ENCODE measurements around the gene IQSEC2. TPM values are rescaled to one million over a fixed set of nuclear protein-coding genes. Genes with fewer than 3 reads are reported as not detected.

Gene IQSEC2
- total RNA-seq, 1 donor from 2014 or later = 9.8 TPM

DNA sequence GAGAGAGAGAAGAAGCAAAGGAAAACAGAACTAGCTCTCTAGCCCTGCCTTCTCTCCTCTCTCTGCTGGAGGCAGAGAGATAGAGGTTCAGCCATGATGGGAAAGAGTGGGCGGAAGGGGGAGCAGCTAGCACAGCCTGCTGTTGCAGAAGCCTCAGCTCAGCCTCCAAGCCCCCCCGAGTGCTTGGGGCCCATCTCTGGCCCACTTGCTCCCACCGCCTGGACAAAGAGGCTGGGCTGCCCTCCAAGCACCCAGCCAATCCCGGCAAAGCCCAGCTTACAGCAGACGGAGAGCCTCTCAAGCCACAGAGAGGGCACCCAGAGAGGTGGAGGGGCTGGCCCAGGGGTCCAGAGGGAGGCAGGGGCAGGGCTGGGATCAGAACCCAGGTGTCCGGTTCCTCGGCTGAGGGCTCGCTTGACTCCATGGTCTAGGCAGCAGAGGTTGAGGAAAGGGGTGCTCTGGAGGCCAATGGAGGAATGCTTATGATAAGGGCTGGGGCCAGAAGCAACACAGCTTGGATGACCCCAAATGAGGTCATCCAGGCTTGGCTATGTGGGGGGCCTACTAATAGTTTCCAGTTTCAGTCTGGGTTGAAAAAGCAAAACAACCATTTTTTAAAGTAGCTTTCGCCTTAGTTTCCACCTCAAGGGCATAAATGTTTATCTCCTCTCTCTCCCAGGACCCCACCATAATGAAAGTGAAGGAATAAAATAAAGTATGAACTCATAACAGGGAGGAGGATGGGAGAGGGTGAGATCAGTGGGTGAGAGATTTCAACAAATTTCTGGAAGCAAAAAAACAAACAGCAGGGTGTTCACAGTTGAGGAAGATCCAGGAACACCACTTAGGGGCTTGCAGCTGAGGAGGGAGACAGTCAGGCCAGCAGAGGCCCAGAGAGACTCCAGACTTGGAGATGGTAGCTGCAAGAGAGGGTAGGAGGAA lies 24.9 kb upstream of the IQSEC2 start:
- FAIRE-seq (no peak), DNase-seq (ENCODE audit: low spot score in 2 of 2) (no peak)

GRCh38 chrX:53305219-53305995 lies 24.0 kb upstream of the IQSEC2 start:
- FAIRE-seq = no peak
- DNase-seq (ENCODE audit: low spot score in 2 of 2) = no peak

DNA sequence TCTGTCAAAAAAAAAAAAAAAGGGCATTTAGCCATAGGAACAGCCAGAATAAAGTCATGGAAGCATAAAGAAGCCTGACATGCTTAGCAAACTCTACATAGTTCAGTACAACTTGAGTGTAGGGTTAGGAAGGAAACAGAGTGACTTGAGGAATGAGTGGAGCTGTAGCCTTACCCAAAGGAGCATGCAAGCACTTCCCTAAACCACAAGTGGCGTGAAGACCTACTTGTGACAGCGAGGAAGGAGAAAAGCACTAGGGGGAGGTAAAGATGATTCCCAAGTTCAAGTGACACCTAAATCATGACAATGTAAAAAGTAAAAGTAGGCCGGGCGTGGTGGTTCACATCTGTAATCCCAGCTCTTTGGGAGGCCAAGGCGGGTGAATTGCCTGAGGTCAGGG lies 21.8 kb upstream of the IQSEC2 start:
- DNase-seq (ENCODE audit: low spot score in 2 of 2) = no peak

DNA sequence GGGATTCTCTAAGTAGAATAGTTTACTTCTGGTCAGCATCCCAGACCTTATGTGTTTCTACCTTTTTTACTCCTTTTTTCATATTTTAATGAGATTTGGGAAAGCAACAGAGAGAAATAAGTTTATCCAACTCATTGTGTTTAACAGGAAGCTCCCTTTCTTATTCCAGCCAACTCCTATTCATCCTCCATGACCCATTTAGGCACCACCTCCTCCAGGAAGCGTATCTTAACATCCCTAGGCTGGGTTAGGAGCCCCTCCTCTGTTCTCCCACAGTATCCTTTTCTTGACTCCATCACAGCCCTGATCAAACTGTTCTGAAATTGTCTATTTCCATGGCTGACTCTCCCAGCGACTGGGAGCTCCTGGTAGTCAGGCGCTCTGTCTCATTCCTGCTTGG lies 18.8 kb upstream of the IQSEC2 start:
- no peak for DNase-seq (ENCODE audit: low spot score in 2 of 2)
- no peak for FAIRE-seq

More for the DNA sequence above, 21.8 kb upstream of the IQSEC2 start:
- no peak for FAIRE-seq

DNA sequence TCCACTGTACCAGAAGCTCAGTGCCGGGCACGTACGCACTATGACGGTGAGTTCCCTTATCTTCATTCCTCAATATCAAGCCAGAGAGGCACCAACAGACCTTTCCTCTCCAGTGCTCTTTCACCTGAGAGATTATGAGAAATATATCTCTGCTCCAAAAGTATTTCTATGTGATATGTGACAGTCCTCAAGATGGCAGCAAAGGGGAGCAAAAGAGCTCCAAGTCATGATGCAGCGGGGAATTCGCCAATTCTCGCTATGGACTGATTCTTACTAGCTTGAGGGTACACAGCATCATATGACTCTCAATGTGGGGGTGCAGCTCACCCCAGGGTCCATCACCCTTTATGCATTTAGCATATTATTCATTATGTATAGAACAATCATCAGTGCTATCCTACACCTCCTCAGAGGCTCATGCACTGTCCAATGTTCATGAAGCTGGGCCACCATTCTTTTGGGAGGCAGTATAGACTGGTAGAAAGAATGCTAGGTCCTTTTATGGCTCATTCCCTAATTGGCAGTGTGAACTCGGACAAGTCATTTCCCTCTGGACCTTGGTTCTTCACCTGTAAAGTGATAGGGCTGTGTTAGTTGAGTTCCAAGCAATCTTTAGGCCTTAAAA lies 12.8 kb upstream of the IQSEC2 start:
- FAIRE-seq (no peak), DNase-seq (ENCODE audit: low spot score in 2 of 2) (no peak)

DNA sequence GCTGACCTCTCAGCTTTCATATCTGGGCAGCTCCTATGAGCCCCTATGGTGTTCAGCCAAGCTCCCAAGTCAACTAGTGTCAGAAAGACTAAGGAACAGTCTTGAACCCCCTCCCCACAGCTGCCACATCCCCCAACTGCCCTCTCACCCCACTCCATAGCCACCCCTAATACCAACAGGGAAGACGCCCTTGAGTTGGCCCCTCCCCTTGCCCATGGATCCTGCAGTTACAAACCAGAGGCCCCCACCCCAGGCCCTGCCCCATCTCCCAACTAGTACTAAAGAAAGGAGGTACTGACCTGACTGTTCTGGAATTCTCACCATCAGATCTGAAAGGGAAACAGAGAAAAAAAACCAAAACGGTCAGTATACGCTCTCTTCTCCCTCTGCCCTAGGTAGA lies 10.2 kb upstream of the IQSEC2 start:
- no peak for FAIRE-seq

DNA sequence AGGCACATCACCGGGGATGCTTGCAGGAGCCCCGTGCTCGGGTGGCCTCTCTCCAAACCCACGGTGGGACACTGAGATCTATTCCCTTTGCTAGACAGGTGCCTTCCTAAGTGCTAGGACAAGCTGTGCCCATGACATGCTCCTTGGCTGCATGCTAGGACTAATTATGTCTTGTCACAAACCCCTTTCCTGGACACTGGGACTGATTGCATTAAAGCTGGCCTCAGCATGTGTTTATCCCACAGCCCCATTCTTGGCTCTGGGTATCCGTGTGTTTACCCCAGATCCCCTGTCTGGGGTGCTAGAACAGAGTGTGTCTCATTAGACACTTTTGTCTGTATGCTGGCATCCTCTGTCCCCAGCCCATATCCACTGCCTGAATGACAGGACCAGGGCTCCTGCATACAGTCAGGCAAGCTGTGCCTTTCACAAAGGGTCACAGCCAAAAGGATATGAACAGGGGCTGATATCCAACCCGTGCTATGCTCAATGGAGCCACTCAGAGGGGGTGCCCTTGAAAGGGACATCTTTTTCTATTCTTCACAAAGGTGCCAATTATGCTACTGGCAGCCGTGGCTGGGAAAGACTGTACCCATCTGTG lies 9.2 kb upstream of the IQSEC2 start:
- FAIRE-seq = no peak

More for the DNA sequence above, 10.2 kb upstream of the IQSEC2 start:
- no peak for DNase-seq (ENCODE audit: low spot score in 2 of 2)

DNA sequence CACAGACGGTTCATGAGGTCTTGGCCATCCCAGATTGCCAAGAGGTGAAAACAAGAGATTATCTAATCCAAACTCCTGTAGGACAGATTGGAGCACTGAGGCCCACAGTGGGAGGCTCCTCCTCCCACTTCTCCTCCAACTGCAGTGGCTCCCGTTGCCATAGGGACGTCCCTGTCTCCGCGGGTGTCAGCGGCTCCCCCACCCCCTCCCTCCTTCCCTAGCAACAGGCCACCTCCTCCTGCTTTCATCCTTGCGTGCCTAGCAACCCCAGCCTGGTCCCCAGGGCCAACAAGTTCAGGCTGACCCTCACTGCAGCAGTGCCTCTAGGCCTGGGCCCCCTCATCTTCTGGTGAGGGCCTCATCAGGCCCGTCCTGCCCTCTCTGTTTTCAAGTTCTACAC lies 6.8 kb upstream of the IQSEC2 start:
- FAIRE-seq = no peak
- DNase-seq (ENCODE audit: low spot score in 2 of 2) = peak; percentile 14 to 45

More for the DNA sequence above, 9.2 kb upstream of the IQSEC2 start:
- DNase-seq (ENCODE audit: low spot score in 2 of 2) = no peak

GRCh38 chrX:53287493-53288138 lies 6.2 kb upstream of the IQSEC2 start:
- DNase-seq (ENCODE audit: low spot score in 2 of 2) (peak in 1 of 2 donors; percentile 36), FAIRE-seq (no peak)

- no peak for FAIRE-seq
- no peak for DNase-seq (ENCODE audit: low spot score in 2 of 2)
These were observed 4.8 kb upstream of the IQSEC2 start for GRCh38 chrX:53286171-53286570.

- no peak for FAIRE-seq
These were observed 4.2 kb upstream of the IQSEC2 start for GRCh38 chrX:53285591-53285990.

DNA sequence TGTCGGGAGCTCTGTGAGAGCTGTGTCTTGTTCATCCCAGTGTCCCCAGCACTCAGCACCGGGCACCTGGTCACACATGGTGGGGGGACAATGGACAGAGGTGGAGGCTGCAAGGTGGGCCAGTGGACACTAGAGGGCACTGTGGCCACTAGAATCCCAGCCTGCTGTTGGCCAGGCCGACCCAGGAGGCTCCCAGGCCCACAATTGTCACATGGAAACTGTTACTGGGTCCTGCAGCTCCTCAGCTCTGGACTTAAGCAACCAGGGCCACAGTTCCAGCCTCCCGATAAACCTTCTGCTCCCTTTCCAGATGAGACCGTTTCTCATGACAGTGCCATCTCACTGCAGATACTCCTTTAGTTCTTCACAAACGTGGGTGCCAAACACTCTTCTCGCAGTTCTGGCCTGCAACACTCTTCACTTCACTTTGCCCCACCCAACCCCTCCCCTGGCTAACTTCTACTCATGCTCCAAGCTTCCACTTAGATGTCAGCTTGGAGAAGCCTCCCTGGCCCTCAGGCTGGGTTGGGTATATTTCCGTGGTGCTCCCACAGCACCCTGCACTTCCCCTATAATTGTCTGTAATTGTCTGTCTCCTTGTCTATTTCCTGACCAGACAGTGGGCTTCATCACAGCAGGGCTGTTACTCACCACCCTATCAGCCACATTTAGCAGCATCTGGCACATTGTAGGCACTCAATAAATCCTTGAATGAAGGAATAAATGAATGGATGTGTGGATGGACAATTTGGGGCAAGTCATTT lies 3.5 kb upstream of the IQSEC2 start:
- peak in 1 of 2 donors; percentile 36 for DNase-seq (ENCODE audit: low spot score in 2 of 2)
- FAIRE-seq = no peak

More at GRCh38 chrX:53285591-53285990, 4.2 kb upstream of the IQSEC2 start:
- DNase-seq (ENCODE audit: low spot score in 2 of 2) = no peak

DNA sequence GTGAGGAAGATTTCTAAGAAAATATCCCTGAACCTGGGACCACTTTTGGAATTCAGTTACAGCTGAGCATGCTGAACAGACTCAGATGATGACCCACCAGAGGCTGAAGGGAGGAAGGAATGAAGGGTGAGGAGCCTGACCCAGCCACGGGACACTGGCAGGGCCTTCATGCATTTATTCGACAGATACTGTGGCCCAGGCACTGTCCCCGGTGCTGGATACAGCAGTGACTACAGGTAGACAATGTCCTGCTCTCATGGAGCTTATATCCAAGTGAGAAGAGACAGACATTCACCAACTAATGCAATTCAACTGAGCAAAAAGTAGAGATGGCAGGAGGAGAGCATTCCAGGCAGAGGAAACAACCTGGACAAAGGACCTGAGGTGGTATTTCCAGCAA lies 2.2 kb upstream of the IQSEC2 start:
- FAIRE-seq = no peak

GRCh38 chrX:53283099-53283498 lies 1.7 kb upstream of the IQSEC2 start:
- DNase-seq (ENCODE audit: low spot score in 2 of 2) (no peak), FAIRE-seq (no peak)

More for the DNA sequence above, 2.2 kb upstream of the IQSEC2 start:
- no peak for DNase-seq (ENCODE audit: low spot score in 2 of 2)

GRCh38 chrX:53281963-53282695 lies 745 bp upstream of the IQSEC2 start:
- DNase-seq (ENCODE audit: low spot score in 2 of 2) (no peak), FAIRE-seq (no peak)

- FAIRE-seq = no peak
- DNase-seq (ENCODE audit: low spot score in 2 of 2) = no peak
These were observed 758 bp downstream of the IQSEC2 start for GRCh38 chrX:53280331-53281320.
